SU-DHL-6 (cell line): ENCODE results near the gene KIF3A.

Experiments used
- H2AFZ ChIP-seq: fragments of 200-600 bp; sonication (generic); 2 replicates; pipeline ENCODE4 v1.6.1; 2014; ENCODE audit warnings: low read depth, mild to moderate bottlenecking, moderate library complexity, mixed read lengths, antibody characterized with exemption, low read length; ENCODE audit not compliant: severe bottlenecking
- H3F3A ChIP-seq: fragments of 200-600 bp; shearing (Covaris generic); 2 replicates; pipeline ENCODE4 v1.6.0; 2016; ENCODE audit warnings: antibody characterized with exemption, mild to moderate bottlenecking; ENCODE audit not compliant: insufficient read depth
- H3K27ac ChIP-seq: fragments of 200-600 bp; sonication (generic); 2 replicates; pipeline ENCODE4 v1.5.1; 2016; ENCODE audit warnings: low read depth, mild to moderate bottlenecking, low read length, moderate library complexity, mixed read lengths
- H3K27me3 ChIP-seq: fragments of 200-600 bp; sonication (generic), shearing (Covaris generic); 2 replicates; pipeline ENCODE4 v1.6.0; 2014; ENCODE audit warnings: mild to moderate bottlenecking, low read length
- H3K36me3 ChIP-seq: fragments of 200-600 bp; sonication (generic); 2 replicates; pipeline ENCODE4 v1.6.1; 2014; ENCODE audit warnings: mild to moderate bottlenecking, low read length, mixed read lengths
- H3K4me2 ChIP-seq: fragments of 300-600, 200-600 bp; shearing (Covaris generic), sonication (generic); 2 replicates; pipeline ENCODE4 v1.6.0; 2014; ENCODE audit warnings: low read length, low read depth, mild to moderate bottlenecking; ENCODE audit not compliant: poor library complexity, severe bottlenecking
- H3K4me3 ChIP-seq: fragments of 200-600 bp; sonication (generic); 2 replicates; pipeline ENCODE4 v1.5.1; 2014; ENCODE audit warnings: antibody characterized with exemption, low read length, mild to moderate bottlenecking, mixed read lengths; ENCODE audit not compliant: insufficient read depth, poor library complexity, severe bottlenecking
- H3K79me2 ChIP-seq: fragments of 200-600 bp; sonication (generic); 2 replicates; pipeline ENCODE4 v1.6.1; 2014; ENCODE audit warnings: mild to moderate bottlenecking, low read length, moderate library complexity; ENCODE audit not compliant: insufficient read depth
- H3K9ac ChIP-seq: fragments of 200-600 bp; sonication (generic); 2 replicates; pipeline ENCODE4 v1.7.0; 2014; ENCODE audit warnings: mild to moderate bottlenecking, low read length
- H3K9me2 ChIP-seq: fragments of 200-600 bp; sonication (generic); replicated peaks from 2 replicates; pipeline ENCODE4 v1.6.1; 2014; ENCODE audit warnings: low read length; ENCODE audit not compliant: insufficient read depth
- H3K9me3 ChIP-seq: fragments of 200-600 bp; sonication (generic); 2 replicates; pipeline ENCODE4 v1.6.1; 2014; ENCODE audit warnings: low read length, mixed read lengths; ENCODE audit not compliant: insufficient read depth
- H4K20me1 ChIP-seq: fragments of 200-600 bp; sonication (generic); 2 replicates; pipeline ENCODE4 v1.6.1; 2014; ENCODE audit warnings: low read depth, mild to moderate bottlenecking, antibody characterized with exemption, low read length, moderate library complexity, mixed read lengths
- EZH2phosphoT487 ChIP-seq: fragments of 200-600 bp; sonication (generic), shearing (Covaris generic); conservative IDR thresholded peaks from 2 replicates; pipeline ENCODE4 v1.6.1; 2018; ENCODE audit warnings: mild to moderate bottlenecking, antibody characterized with exemption, low read length, moderate library complexity, mixed read lengths
- TF ChIP-seq, protein P1 (sequence below): fragments of 200-600 bp; sonication (generic); IDR thresholded peaks from one replicate; pipeline ENCODE4 v1.5.1; 2017; ENCODE audit warnings: antibody characterized with exemption, mild to moderate bottlenecking, low read length, moderate library complexity; ENCODE audit not compliant: insufficient read depth, poor library complexity, severe bottlenecking

KIF3A gene

DNA sequence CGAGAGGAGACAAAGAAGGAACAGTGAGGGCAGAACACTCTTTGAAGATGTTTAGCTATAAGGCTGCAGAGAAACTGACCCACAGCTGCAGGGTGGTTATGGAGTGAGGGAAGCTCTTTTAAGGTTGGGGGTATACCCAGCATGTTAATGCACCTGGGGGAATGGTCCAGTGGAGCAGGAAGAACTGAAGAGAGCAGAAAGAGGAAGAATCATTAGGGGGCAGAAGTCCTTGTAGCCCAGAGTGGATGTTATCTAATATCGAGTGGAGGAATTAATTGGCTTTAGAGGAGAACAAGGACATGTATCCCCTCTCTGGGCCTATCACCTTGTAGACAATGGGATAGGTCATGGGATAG, 55.9 kb downstream of the KIF3A start:
- H2AFZ ChIP-seq, result no peak overlapping the region
- H3K27me3 ChIP-seq, result no peaks in the 10 kb centered on the region
- H3K4me2 ChIP-seq, result no peak overlapping the region
- H3F3A ChIP-seq, result no peaks in the 10 kb centered on the region
- H3K9ac ChIP-seq, result no peak overlapping the region
- no peaks in the 10 kb centered on the region for H4K20me1 ChIP-seq
- no peak overlapping the region for H3K4me3 ChIP-seq
- no peak for TF ChIP-seq EZH2phosphoT487
- TF ChIP-seq, protein P1, sequence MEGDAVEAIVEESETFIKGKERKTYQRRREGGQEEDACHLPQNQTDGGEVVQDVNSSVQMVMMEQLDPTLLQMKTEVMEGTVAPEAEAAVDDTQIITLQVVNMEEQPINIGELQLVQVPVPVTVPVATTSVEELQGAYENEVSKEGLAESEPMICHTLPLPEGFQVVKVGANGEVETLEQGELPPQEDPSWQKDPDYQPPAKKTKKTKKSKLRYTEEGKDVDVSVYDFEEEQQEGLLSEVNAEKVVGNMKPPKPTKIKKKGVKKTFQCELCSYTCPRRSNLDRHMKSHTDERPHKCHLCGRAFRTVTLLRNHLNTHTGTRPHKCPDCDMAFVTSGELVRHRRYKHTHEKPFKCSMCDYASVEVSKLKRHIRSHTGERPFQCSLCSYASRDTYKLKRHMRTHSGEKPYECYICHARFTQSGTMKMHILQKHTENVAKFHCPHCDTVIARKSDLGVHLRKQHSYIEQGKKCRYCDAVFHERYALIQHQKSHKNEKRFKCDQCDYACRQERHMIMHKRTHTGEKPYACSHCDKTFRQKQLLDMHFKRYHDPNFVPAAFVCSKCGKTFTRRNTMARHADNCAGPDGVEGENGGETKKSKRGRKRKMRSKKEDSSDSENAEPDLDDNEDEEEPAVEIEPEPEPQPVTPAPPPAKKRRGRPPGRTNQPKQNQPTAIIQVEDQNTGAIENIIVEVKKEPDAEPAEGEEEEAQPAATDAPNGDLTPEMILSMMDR, result no peak
- H3K36me3 ChIP-seq, result no peaks in the 10 kb centered on the region
- no peak overlapping the region for H3K27ac ChIP-seq
- no peaks in the 10 kb centered on the region for H3K9me2 ChIP-seq
- H3K9me3 ChIP-seq, result no peaks in the 10 kb centered on the region
- H3K79me2 ChIP-seq, result no peaks in the 10 kb centered on the region

DNA sequence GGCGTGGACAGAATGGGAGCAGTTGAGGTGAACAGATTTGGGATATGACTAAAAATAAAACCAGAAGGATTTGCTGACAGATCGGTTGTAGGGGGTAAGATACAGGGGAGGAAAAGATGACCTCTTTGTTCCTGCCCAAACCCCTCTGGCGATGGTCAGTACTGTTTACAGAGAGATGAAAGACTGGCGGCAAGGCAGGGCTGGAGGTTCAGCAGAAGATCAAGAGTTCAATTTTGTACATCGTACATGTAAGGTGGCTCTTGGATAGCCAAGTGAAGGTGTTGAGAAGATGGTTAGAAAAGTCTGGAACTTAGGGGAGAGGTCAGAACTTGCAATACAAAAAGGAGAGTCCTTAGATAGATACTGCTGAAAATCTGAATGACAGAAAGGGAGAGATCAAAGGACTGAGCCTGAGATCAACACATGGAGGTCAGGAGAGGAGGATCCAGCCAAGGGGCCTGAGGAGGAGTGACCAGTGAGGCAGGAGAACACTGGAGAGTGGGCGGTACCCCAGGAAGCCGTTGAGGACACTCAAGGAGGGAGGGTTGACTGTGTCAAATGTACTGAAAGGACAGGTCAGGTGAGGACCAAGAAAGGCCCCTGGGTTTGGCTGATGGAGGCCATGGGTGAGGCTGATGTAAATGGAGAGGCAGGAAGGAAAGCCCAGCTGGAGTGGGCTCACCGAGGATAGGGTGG, 56.4 kb downstream of the KIF3A start:
- Histone ChIP-seq H3K9me3 (no peaks in the 10 kb centered on the region), H3K36me3 (no peaks in the 10 kb centered on the region), H4K20me1 (no peaks in the 10 kb centered on the region), H2AFZ (no peak overlapping the region), H3K9me2 (no peaks in the 10 kb centered on the region), H3K4me3 (no peak overlapping the region), H3K9ac (no peak overlapping the region), H3K4me2 (no peak overlapping the region), H3K27ac (no peak overlapping the region), H3K27me3 (no peaks in the 10 kb centered on the region), H3F3A (no peaks in the 10 kb centered on the region), H3K79me2 (no peaks in the 10 kb centered on the region)
- TF ChIP-seq, protein P1, result no peak
- TF ChIP-seq EZH2phosphoT487, result no peak

DNA sequence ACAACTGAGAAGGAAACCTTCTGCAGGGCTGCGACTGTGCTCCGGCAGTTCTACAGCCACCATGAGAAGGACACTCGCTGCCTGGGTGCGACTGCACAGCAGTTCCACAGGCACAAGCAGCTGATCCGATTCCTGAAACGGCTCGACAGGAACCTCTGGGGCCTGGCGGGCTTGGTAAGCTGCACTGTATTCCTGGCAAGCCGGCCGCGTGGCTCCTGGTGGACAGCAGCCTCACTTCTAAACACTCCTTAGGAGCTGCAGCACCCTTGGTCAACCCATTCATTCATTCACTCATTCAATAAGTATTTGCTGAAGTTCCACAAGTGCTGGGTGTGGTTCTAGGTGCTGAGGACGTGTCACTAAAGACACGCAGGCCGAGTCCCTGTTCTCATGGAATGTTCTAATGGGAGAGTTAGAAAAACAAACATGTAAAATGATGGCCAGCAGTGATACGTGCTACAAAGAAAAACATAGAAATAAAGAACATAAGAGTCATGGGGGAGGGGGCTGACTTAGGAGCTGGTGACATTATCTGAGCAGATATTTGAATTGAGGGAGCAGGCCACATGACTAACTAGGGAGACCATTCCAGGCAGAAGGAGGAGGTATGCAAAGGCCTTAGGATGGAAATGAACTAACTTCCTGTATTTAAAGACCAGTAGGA, 57.5 kb downstream of the KIF3A start:
- TF ChIP-seq, protein P1, result no peak
- no peak for TF ChIP-seq EZH2phosphoT487
- no peaks in the 10 kb centered on the region for H3K27me3 ChIP-seq
- no peaks in the 10 kb centered on the region for H3F3A ChIP-seq
- no peak overlapping the region for H2AFZ ChIP-seq
- H4K20me1 ChIP-seq, result no peaks in the 10 kb centered on the region
- no peaks in the 10 kb centered on the region for H3K9me3 ChIP-seq
- H3K27ac ChIP-seq, result no peak overlapping the region
- no peaks in the 10 kb centered on the region for H3K79me2 ChIP-seq
- H3K9me2 ChIP-seq, result no peaks in the 10 kb centered on the region
- H3K36me3 ChIP-seq, result no peaks in the 10 kb centered on the region
- H3K9ac ChIP-seq, result no peak overlapping the region
- no peak overlapping the region for H3K4me3 ChIP-seq
- H3K4me2 ChIP-seq, result no peak overlapping the region
